GM12874 (cell line): Measurements from ENCODE around the gene VCX.
"Not testable (repeated sequence)": the region's sequence is repeated elsewhere in the genome, so short reads cannot be mapped to it uniquely, and the experiment has no call there.

Experiments
- TF ChIP-seq, protein P1 (sequence below): IDR thresholded peaks from 2 replicates; pipeline ENCODE4 v1.5.1; 2011; ENCODE audit warnings: low read depth, mild to moderate bottlenecking, control low read depth, low read length, moderate library complexity; ENCODE audit not compliant: insufficient read depth

VCX gene

GRCh38 chrX:7842871-7843270 lies at the start of gene VCX:
Gene VCX (plus strand): TSS chrX:7843171. CDS start chrX:7843204, 33 bp downstream.
- TF ChIP-seq, protein P1, sequence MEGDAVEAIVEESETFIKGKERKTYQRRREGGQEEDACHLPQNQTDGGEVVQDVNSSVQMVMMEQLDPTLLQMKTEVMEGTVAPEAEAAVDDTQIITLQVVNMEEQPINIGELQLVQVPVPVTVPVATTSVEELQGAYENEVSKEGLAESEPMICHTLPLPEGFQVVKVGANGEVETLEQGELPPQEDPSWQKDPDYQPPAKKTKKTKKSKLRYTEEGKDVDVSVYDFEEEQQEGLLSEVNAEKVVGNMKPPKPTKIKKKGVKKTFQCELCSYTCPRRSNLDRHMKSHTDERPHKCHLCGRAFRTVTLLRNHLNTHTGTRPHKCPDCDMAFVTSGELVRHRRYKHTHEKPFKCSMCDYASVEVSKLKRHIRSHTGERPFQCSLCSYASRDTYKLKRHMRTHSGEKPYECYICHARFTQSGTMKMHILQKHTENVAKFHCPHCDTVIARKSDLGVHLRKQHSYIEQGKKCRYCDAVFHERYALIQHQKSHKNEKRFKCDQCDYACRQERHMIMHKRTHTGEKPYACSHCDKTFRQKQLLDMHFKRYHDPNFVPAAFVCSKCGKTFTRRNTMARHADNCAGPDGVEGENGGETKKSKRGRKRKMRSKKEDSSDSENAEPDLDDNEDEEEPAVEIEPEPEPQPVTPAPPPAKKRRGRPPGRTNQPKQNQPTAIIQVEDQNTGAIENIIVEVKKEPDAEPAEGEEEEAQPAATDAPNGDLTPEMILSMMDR, result not testable (repeated sequence)

DNA sequence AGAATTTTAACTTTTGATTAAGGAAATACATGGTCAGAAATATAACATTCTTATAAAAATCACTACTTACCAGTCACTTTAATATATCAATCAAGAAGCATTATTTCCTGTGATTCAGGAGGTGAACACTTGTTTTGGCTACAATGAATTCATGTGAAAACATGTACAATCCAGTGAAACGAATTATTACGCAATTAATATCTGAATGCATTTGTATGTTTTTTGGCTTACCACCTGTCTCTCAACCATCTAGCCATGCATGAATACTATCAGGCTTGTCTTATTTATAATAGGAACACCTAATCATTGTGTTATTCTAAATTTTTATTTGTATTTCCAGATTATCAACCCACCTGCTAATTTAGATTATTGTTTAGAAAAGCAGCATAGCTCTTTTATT lies 44.6 kb upstream of the VCX start:
- TF ChIP-seq, protein P1, result no peak

GRCh38 chrX:7801711-7802110 lies 41.3 kb upstream of the VCX start:
- TF ChIP-seq, protein P1, result no peak

- TF ChIP-seq, protein P1, result no peak
Measured at GRCh38 chrX:7815166-7815805, 27.7 kb upstream of the VCX start.

DNA sequence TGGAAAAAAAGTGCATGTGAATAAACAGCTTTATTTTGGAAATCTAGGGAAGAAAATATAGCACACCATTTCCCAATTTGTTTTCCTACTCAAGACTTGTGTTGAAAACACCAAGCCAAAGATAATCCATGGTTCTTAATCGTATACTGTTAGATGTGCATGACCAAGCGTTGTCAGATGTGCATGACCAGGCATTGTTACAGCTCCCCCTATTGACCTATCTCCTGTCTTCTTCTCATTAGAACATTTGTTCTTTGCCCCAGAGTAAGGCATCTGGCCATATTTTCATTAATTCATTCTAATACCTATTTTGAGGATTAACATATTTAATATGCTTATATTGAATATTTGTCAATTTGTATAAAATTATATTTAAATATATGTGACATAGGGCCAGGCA lies 14.4 kb upstream of the VCX start:
- TF ChIP-seq, protein P1, result no peak

GRCh38 chrX:7841084-7841805 lies 1.7 kb upstream of the VCX start:
- TF ChIP-seq, protein P1, result no peak

GRCh38 chrX:7852166-7852565 lies 9.2 kb downstream of the VCX start:
- TF ChIP-seq, protein P1, result no peak
